Superior temporal gyrus (tissue), 1 donor: ENCODE measurements around the gene PPFIBP1.
"Not testable (repeated sequence)": the region's sequence is repeated elsewhere in the genome, so short reads cannot be mapped to it uniquely, and the experiment has no call there.

Experiments used
- DNase-seq: peaks from one replicate; pipeline ENCODE4 v3.0.0-alpha.2; 2016; ENCODE audit errors: extremely low spot score

Gene PPFIBP1

GRCh38 chr12:27709932-27710591 lies 186.1 kb downstream of the PPFIBP1 start:
- DNase-seq, result no peak

DNA sequence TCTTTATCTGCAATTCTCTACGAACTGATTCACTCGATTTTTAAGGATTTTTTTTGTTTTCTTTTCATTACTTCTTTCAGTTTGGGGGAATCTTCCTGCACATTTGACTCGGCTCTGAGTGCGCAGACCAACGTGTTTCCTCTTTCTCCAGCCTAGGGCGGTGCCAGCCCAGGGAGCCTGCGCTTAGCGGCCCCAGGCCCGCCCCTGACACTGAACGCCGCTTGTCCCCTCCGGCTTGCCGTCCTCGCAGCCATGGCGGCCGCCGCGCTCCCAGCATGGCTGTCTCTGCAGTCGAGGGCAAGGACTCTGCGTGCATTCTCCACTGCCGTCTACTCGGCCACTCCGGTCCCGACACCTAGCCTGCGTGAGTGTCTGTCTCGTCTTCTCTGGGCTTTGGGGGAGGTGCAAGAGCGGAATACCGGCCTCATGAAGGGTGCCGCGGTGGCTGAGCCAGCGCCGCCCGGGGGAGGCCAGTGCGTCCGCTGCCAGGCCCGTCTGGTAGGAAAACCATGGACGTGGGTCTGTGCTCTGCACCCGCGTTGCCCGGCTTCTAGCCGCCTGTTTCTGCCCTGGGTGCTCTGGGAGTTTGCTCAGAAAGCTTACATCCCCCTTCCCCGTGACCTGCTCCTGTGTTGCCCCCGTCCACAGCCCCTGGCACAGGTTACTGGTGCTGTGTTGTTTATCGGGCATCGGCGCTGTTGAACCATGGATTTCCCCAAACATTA lies 186.7 kb downstream of the PPFIBP1 start, which contains the start of gene MRPS35:
TSS of gene MRPS35 (plus strand) at position 241 of the 725 bp plus-strand sequence. CDS start at position 253, 12 bp downstream.
- peak; percentile 92 for DNase-seq

DNA sequence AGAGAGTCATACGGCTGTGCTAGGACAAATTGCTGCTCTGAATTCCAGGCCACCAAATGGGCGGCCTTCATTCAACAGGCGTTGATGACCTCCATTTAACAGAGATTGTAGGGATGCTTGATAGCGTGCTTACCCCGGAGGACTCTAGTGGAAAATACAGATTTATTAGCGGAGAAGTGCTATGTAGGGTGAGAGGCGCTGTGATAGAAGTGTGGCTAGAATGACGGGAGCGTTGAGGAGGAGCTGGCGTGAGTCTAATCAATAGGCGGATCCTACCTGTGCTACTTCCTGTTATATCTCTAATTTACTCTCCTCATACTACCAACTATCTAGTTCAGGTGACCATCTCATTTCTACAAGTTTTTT lies 187.3 kb downstream of the PPFIBP1 start:
- DNase-seq, result no peak

DNA sequence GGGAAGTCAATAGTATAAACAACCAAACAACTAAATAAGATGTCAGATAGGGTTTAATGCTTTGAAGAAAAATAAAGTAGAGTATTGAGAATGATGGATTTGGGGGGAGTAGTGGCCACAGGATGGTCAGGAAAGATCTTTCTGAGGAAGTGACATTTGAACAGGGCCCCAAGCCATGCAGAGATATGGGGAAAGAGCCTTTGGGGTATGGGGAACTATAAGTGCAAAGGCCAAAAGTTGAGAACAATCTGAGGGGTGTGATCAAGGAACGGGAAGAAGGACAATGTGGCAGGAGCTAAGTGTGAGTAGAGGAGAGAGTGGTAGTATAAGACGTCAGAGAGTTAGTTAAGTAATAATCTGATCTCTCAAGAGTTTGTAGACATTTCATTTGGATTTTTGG lies 188.0 kb downstream of the PPFIBP1 start:
- no peak for DNase-seq

- DNase-seq, result no peak
Measured at GRCh38 chr12:27723212-27723611, 199.2 kb downstream of the PPFIBP1 start.

DNA sequence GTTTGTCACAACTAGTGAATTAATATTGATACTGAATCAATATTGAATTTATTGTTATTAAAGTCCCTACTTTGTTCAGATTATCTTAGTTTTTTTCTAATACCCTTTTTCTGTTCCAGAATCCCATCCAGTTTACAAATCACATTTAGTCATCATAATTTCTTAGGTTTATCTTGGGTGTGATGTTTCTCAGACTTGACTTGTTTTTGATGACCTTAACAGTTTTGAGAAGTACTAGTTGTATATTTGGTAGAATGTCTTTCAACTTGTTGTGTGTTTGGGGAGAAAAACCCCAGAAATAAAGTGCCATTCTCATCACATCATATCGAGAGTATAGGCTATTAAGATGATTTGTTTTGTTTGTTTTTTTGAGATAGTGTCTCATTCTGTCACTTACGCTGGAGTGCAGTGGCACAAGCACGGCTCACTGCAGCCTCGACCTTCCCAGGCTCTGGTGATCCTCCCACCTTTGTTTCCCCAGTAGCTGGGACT lies 206.1 kb downstream of the PPFIBP1 start:
- no peak for DNase-seq

- no peak for DNase-seq
Measured at GRCh38 chr12:27732281-27732680, 208.3 kb downstream of the PPFIBP1 start.

DNA sequence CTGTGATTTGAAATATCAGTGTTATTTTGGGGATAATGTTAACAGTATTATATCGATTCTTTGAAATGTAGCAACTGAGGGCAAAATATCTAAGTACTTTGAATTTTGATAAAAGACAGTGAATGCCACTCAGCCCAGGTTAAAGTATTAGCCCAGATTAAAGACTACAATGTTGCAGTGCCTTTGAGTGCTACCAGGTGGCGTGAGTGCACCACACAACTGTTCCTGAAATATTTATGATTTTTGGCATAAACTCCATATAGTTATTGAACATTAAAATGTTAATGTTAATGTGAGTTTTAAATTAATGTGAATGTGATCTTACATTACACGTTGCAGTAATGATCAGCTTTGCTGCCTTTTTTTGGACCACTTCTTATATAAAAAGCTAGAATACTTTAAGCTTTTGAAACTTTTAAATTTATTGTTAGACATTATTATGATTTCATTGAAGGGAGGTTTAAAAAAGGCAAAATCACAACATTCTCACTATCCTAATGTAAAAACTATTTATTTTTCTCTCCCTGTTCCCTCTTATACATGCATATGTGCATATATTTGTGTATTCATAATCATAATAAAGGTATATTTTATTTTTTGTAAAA lies 209.1 kb downstream of the PPFIBP1 start:
- DNase-seq, result peak; percentile 60

DNA sequence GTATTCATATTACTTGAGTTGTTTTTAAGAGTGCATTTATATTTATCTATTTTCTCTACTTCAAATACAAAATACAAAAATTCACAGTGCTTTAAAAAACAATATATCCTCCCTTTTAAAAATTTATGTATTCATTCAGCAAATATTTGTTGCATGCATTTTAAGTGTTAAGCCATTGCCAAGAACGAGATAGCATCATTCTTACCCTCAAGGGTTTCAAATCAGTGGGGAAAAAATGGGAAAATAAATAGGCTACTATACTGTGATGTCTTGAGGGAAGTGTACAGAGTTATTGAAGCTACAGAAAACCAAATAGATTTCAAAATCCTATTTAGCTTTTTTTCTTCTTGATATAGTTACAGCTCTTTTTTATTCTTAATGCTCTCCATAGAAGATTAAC lies 209.8 kb downstream of the PPFIBP1 start:
- no peak for DNase-seq

DNA sequence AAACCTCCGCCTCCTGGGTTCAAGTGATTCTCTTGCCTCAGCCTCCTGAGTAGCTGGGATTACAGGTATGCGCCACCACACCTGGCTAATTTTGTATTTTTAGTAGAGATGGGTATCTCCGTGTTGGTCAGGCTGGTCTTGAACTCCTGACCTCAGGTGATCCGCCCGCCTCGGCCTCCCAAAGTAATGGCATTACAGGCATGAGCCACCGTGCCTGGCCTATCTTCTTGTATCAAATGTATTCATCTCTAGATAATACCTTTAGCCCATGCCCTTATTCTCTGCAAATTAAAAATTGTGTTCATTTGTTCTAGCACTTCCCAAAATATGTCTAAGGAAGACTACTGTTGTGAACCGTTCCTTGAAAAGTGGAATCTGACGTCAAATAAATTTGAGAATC lies 210.3 kb downstream of the PPFIBP1 start:
- DNase-seq, result not testable (repeated sequence)

- DNase-seq, result no peak
Measured at GRCh38 chr12:27743601-27744000, 219.6 kb downstream of the PPFIBP1 start.
